ENCODE results near the gene MMP1.

GRCh38 chr11:102819491-102819890 is 21.5 kb upstream of the MMP1 start:
- TF ChIP-seq CTCF (conservative IDR thresholded peaks at IDR 0.05; ENCODE audit: low read depth, low read length), result no peak
- TF ChIP-seq POLR2A (IDR thresholded peaks at IDR 0.05; ENCODE audit: low read depth, low read length), result no peak
- TF ChIP-seq RCOR1 (IDR thresholded peaks at IDR 0.05; ENCODE audit: insufficient replicate concordance, low read length), result no peak
- no peak for TF ChIP-seq CEBPB (IDR thresholded peaks at IDR 0.05; ENCODE audit: low read depth, low read length)
- TF ChIP-seq RFX5 (IDR thresholded peaks at IDR 0.05; ENCODE audit: low read depth, low read length), result no peak
- no peak for TF ChIP-seq FOS (IDR thresholded peaks at IDR 0.05; ENCODE audit: low read depth, low read length)
- no peak for TF ChIP-seq RAD21 (IDR thresholded peaks at IDR 0.05; ENCODE audit: low read length)
- no peak for TF ChIP-seq MXI1 (IDR thresholded peaks at IDR 0.05; ENCODE audit: borderline replicate concordance, low read depth, low read length)
- TF ChIP-seq BHLHE40 (IDR thresholded peaks at IDR 0.05; ENCODE audit: low read depth, low read length), result no peak
- TF ChIP-seq USF2 (IDR thresholded peaks at IDR 0.05; ENCODE audit: low read depth, low read length), result no peak
- no peak for TF ChIP-seq ELK1 (IDR thresholded peaks at IDR 0.05; ENCODE audit: borderline replicate concordance, low read depth, low read length)

Data from IMR-90 (cell line).